ENCODE results near the gene AFAP1L1. TPM values are rescaled to one million over a fixed set of nuclear protein-coding genes. Genes with fewer than 3 reads are reported as not detected.
A peak's percentile ranks its signal among the peaks of the same experiment; 100 is the strongest.

AFAP1L1 gene
- total RNA-seq, 4 donors from 2014 or later: 10.3 to 20.6 (median 14.0) TPM

- peaks cover 0 to 42% (median 3%) of the 10 kb centered on the region in 3 donors for H3K4me1 ChIP-seq
- no peak overlapping the region for H3K4me3 ChIP-seq
- H3K9me3 ChIP-seq: no peaks in the 10 kb centered on the region
- WGBS, 2 donors (ENCODE audit: low coverage in 1 of 2): no CpG with 5 or more reads among the region's 2 CpGs
- TF ChIP-seq POLR2AphosphoS5 (IDR thresholded peaks at IDR 0.05) (no peak), EP300 (IDR thresholded peaks at IDR 0.05) (no peak), POLR2A (IDR thresholded peaks at IDR 0.05) (no peak), CTCF (IDR thresholded peaks at IDR 0.05) (no peak)
- H3K27me3 ChIP-seq: no peaks in the 10 kb centered on the region
- no peak for ATAC-seq
- peak overlapping the region in 1 of 4 donors; percentile 82 for H3K27ac ChIP-seq
- H3K36me3 ChIP-seq: peaks cover 1 to 37% of the 10 kb centered on the region in 2 donors
Observed at GRCh38 chr5:149344151-149344550, 72.5 kb downstream of the AFAP1L1 start.

GRCh38 chr5:149345147-149345891 is 73.7 kb downstream of the AFAP1L1 start, which contains the start of gene GRPEL2:
Gene GRPEL2 (plus strand): TSS chr5:149345499. CDS start chr5:149345540, 41 bp downstream.
- ATAC-seq: peak; percentile 98
- peak in 1 of 4 experiments; percentile 17 for TF ChIP-seq CTCF (IDR thresholded peaks at IDR 0.05)
- no peak for TF ChIP-seq EP300 (IDR thresholded peaks at IDR 0.05)
- peak; percentile 80 for TF ChIP-seq POLR2AphosphoS5 (IDR thresholded peaks at IDR 0.05)
- peak; percentile 14 to 49 for TF ChIP-seq POLR2A (IDR thresholded peaks at IDR 0.05)
- Histone ChIP-seq H3K27ac (peak within 1 kb of the TSS; percentile 41 to 88 (median 85)), H3K27me3 (no peaks in the 10 kb centered on the region), H3K36me3 (peaks cover 4 to 39% of the 10 kb centered on the region in 2 donors), H3K9me3 (no peaks in the 10 kb centered on the region), H3K4me3 (peak within 1 kb of the TSS; percentile 68 to 70), H3K4me1 (peaks cover 0 to 42% (median 3%) of the 10 kb centered on the region in 3 donors)
- WGBS, 2 donors (ENCODE audit: low coverage in 1 of 2): 1% methylated on average over 10 of the region's 54 CpGs; no CpG with 5 or more reads in 1 of the 2 donors

- Histone ChIP-seq H3K27me3 (no peaks in the 10 kb centered on the region), H3K36me3 (peaks cover 4 to 40% of the 10 kb centered on the region in 2 donors), H3K4me1 (peaks cover 0 to 42% (median 3%) of the 10 kb centered on the region in 3 donors), H3K27ac (peak overlapping the region; percentile 10 to 88 (median 85)), H3K9me3 (no peaks in the 10 kb centered on the region), H3K4me3 (peak overlapping the region; percentile 68 to 70)
- TF ChIP-seq POLR2A (IDR thresholded peaks at IDR 0.05) (no peak), POLR2AphosphoS5 (IDR thresholded peaks at IDR 0.05) (no peak), CTCF (IDR thresholded peaks at IDR 0.05) (no peak), EP300 (IDR thresholded peaks at IDR 0.05) (no peak)
- no peak for ATAC-seq
- 1 to 7% methylated on average over 5 to 11 of the region's 11 CpGs for WGBS, 2 donors (ENCODE audit: low coverage in 1 of 2)
Observed at GRCh38 chr5:149345892-149346222, 74.2 kb downstream of the AFAP1L1 start.

GRCh38 chr5:149348518-149348917 is 76.9 kb downstream of the AFAP1L1 start:
- Histone ChIP-seq H3K36me3 (peaks cover 4 to 60% of the 10 kb centered on the region in 2 donors), H3K4me3 (no peak overlapping the region), H3K4me1 (peaks cover 0 to 42% (median 3%) of the 10 kb centered on the region in 3 donors), H3K27me3 (no peaks in the 10 kb centered on the region), H3K27ac (no peak overlapping the region), H3K9me3 (no peaks in the 10 kb centered on the region)
- ATAC-seq: no peak
- 88 to 100% methylated on average over 1 of the region's 1 CpG for WGBS, 2 donors (ENCODE audit: low coverage in 1 of 2)
- TF ChIP-seq POLR2AphosphoS5 (IDR thresholded peaks at IDR 0.05): no peak
- no peak for TF ChIP-seq CTCF (IDR thresholded peaks at IDR 0.05)
- no peak for TF ChIP-seq POLR2A (IDR thresholded peaks at IDR 0.05)
- TF ChIP-seq EP300 (IDR thresholded peaks at IDR 0.05): no peak

- no peak overlapping the region for H3K4me3 ChIP-seq
- no peak for ATAC-seq
- H3K36me3 ChIP-seq: peaks cover 4 to 68% of the 10 kb centered on the region in 2 donors
- 88 to 94% methylated on average over 4 of the region's 4 CpGs for WGBS, 2 donors (ENCODE audit: low coverage in 1 of 2)
- TF ChIP-seq CTCF (IDR thresholded peaks at IDR 0.05) (no peak), EP300 (IDR thresholded peaks at IDR 0.05) (no peak), POLR2AphosphoS5 (IDR thresholded peaks at IDR 0.05) (no peak), POLR2A (IDR thresholded peaks at IDR 0.05) (no peak)
- H3K9me3 ChIP-seq: no peaks in the 10 kb centered on the region
- no peaks in the 10 kb centered on the region for H3K27me3 ChIP-seq
- no peak overlapping the region for H3K27ac ChIP-seq
- H3K4me1 ChIP-seq: peaks cover 0 to 38% (median 3%) of the 10 kb centered on the region in 3 donors
Observed at GRCh38 chr5:149349382-149349781, 77.7 kb downstream of the AFAP1L1 start.
